Measurements from ENCODE around the gene GTF2A1L. TPM values are rescaled to one million over a fixed set of nuclear protein-coding genes. Genes with fewer than 3 reads are reported as not detected.

GTF2A1L gene
- total RNA-seq, 2 donors from 2014 or later, result 1.0 TPM; not detected in 1

DNA sequence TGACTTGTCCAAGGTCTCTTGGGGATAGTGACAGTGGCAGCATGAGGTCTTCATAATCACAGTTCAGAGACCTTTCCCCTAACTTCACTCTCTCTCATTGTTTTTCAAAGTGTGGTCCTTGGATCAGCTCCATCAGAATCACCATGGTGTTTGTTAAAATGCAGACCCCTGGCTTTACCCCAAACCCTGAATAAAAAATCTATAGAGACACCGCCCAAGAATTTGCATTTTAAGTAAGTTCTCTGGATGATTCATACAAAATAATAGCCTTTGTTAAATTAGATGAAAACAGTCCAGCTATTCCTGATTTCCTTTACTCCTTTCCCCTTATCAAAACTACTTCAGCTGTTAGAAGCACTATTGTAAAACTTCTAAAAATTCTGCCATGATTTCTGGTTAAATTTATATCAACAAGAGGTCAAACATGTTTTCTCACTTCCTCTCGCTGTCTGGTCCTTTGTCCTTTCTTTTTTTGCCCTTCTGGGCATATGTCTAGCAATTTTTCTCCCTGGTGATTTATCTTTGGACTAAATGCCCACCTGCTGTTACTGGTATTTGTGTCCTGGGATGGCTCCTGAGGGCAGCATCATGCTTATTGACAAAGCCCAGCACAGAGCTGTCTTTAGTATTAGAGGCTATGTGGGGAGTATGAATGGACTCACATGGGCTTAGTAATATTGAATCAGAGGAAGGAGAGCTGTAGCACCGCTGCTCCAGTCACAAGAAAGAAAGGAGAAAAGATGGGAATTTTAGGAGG is 74.5 kb downstream of the GTF2A1L start:
- H3K27ac ChIP-seq, result no peak overlapping the region
- 77 to 84% methylated on average over 3 of the region's 3 CpGs for WGBS, 2 donors

GRCh38 chr2:48693066-48693465 is 75.4 kb downstream of the GTF2A1L start:
- no peak overlapping the region for H3K27ac ChIP-seq
- TF ChIP-seq CTCF (IDR thresholded peaks at IDR 0.05), result no peak
- TF ChIP-seq POLR2A (IDR thresholded peaks at IDR 0.05), result no peak
- no peak for ATAC-seq
- H3K4me1 ChIP-seq, result no peaks in the 10 kb centered on the region
- intact Hi-C loops (cut with DNase I), result no loop called here
- no peak for DNase-seq
- no peak overlapping the region for H3K4me3 ChIP-seq
- no peaks in the 10 kb centered on the region for H3K36me3 ChIP-seq (replicated peaks in 1 of 2; ENCODE audit: insufficient read depth in 1 of 2, low read depth in 2 of 2)
- no peaks in the 10 kb centered on the region for H3K27me3 ChIP-seq
- WGBS, 2 donors, result 66 to 74% methylated on average over 4 of the region's 4 CpGs
- no peaks in the 10 kb centered on the region for H3K9me3 ChIP-seq

More for the DNA sequence above, 74.5 kb downstream of the GTF2A1L start:
- TF ChIP-seq CTCF (IDR thresholded peaks at IDR 0.05) (no peak), POLR2A (IDR thresholded peaks at IDR 0.05) (no peak)
- no peak overlapping the region for H3K4me3 ChIP-seq
- ATAC-seq (no peak), DNase-seq (no peak)
- H3K27me3 ChIP-seq, result no peaks in the 10 kb centered on the region
- H3K4me1 ChIP-seq, result no peaks in the 10 kb centered on the region
- H3K9me3 ChIP-seq, result no peaks in the 10 kb centered on the region
- H3K36me3 ChIP-seq (replicated peaks in 1 of 2; ENCODE audit: insufficient read depth in 1 of 2, low read depth in 2 of 2), result no peaks in the 10 kb centered on the region
- intact Hi-C loops (cut with DNase I), result no loop called here

DNA sequence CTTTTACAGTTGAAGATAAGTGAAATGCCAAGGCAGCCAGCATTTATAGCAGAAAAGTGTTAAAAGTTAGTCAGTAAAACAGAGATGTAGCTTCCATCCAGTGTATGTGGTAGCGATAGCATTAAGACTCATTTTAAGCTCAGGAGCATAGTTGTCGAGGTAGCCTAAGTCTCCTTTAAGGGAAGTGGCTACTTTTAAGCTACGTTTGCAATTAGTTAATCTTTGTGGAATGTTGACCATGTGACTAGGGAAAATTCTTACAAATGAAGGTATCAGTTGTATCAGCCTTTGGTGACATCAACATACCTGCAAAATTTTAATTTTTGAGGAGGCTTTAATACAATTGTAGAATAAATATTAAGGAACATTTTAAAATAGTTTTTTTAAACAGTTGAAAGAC is 76.0 kb downstream of the GTF2A1L start:
- ATAC-seq (no peak), DNase-seq (no peak)
- Histone ChIP-seq H3K4me1 (no peaks in the 10 kb centered on the region), H3K27ac (no peak overlapping the region), H3K27me3 (no peaks in the 10 kb centered on the region), H3K36me3 (replicated peaks in 1 of 2; ENCODE audit: insufficient read depth in 1 of 2, low read depth in 2 of 2) (no peaks in the 10 kb centered on the region), H3K4me3 (no peak overlapping the region), H3K9me3 (no peaks in the 10 kb centered on the region)
- 44 to 49% methylated on average over 3 of the region's 3 CpGs for WGBS, 2 donors
- TF ChIP-seq POLR2A (IDR thresholded peaks at IDR 0.05) (no peak), CTCF (IDR thresholded peaks at IDR 0.05) (no peak)
- intact Hi-C loops (cut with DNase I), result no loop called here

DNA sequence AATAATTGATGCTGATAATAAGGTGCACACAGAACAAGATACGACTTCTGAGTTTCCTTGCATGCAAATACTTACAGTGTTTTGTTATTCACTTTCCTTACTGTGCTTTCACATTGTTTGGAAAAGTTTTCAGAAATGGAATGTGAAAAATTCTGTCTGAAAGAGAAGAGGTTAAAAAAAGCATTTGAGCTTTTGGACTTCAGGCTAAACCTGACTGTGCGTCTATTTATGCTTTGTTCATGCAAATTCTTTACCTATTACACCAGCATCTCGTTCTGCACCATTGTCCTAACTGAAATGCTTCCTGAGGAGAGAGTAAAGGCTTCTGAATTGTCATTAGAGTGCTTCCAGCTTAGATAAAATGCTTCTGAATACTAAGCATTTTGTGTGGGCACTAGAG is 76.5 kb downstream of the GTF2A1L start:
- no peak for TF ChIP-seq CTCF (IDR thresholded peaks at IDR 0.05)
- TF ChIP-seq POLR2A (IDR thresholded peaks at IDR 0.05), result no peak

DNA sequence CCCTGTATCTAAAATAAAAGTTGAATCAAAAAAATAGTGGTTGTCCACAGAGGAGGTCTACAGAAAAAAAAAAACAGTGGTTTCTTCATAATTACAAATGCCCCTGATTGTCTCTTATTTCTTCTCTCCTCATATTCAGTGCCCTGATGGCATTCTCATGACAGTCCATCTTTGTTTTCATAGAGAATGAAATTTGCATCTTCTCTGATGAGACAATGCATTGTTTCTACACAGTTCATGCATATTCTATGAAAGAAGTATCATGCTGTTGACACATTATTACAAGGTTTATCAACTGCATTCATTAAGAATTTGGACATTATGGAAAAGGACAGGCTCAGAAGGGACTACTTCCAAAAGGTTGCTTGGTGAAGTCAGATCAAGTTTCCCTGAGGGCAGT is 78.3 kb downstream of the GTF2A1L start:
- ATAC-seq (no peak), DNase-seq (no peak)
- intact Hi-C loops (cut with DNase I), result no loop called here
- no peak overlapping the region for H3K4me3 ChIP-seq
- H3K9me3 ChIP-seq, result no peaks in the 10 kb centered on the region
- no peaks in the 10 kb centered on the region for H3K36me3 ChIP-seq (replicated peaks in 1 of 2; ENCODE audit: insufficient read depth in 1 of 2, low read depth in 2 of 2)
- no peak overlapping the region for H3K27ac ChIP-seq
- H3K27me3 ChIP-seq, result no peaks in the 10 kb centered on the region
- no peaks in the 10 kb centered on the region for H3K4me1 ChIP-seq
- TF ChIP-seq POLR2A (IDR thresholded peaks at IDR 0.05), result no peak

More for the DNA sequence above, 76.5 kb downstream of the GTF2A1L start:
- Histone ChIP-seq H3K4me1 (no peaks in the 10 kb centered on the region), H3K4me3 (no peak overlapping the region), H3K9me3 (no peaks in the 10 kb centered on the region), H3K36me3 (replicated peaks in 1 of 2; ENCODE audit: insufficient read depth in 1 of 2, low read depth in 2 of 2) (no peaks in the 10 kb centered on the region), H3K27ac (no peak overlapping the region), H3K27me3 (no peaks in the 10 kb centered on the region)
- no peak for DNase-seq
- no peak for ATAC-seq
- WGBS, 2 donors, result 29 to 30% methylated on average over 3 of the region's 3 CpGs
- intact Hi-C loops (cut with DNase I), result no loop called here

Data from body of pancreas (tissue), 4 donors.